ENCODE measurements around the gene TMEM129.
"Not testable (repeated sequence)": the region's sequence is repeated elsewhere in the genome, so short reads cannot be mapped to it uniquely, and the experiment has no call there.

Gene TMEM129

GRCh38 chr4:1682860-1683259 lies 38.3 kb downstream of the TMEM129 start:
- TF ChIP-seq CTCF (IDR thresholded peaks at IDR 0.05; ENCODE audit: low read depth, low read length) = no peak
- H3K4me3 ChIP-seq (ENCODE audit: low read depth, low read length) = peak overlapping the region; percentile 61

- H3K4me3 ChIP-seq (ENCODE audit: low read depth, low read length) = no peak overlapping the region
- TF ChIP-seq CTCF (IDR thresholded peaks at IDR 0.05; ENCODE audit: low read depth, low read length) = no peak
Observed at GRCh38 chr4:1678244-1678643, 42.9 kb downstream of the TMEM129 start.

GRCh38 chr4:1676605-1677525 lies 44.3 kb downstream of the TMEM129 start:
- no peak for TF ChIP-seq CTCF (IDR thresholded peaks at IDR 0.05; ENCODE audit: low read depth, low read length)
- H3K4me3 ChIP-seq (ENCODE audit: low read depth, low read length) = no peak overlapping the region

- TF ChIP-seq CTCF (IDR thresholded peaks at IDR 0.05; ENCODE audit: low read depth, low read length) = no peak
Observed at GRCh38 chr4:1675802-1676137, 45.4 kb downstream of the TMEM129 start.

GRCh38 chr4:1675136-1675801 lies 45.9 kb downstream of the TMEM129 start:
- H3K4me3 ChIP-seq (ENCODE audit: low read depth, low read length) = no peak overlapping the region
- no peak for TF ChIP-seq CTCF (IDR thresholded peaks at IDR 0.05; ENCODE audit: low read depth, low read length)

More at GRCh38 chr4:1675802-1676137, 45.4 kb downstream of the TMEM129 start:
- H3K4me3 ChIP-seq (ENCODE audit: low read depth, low read length) = no peak overlapping the region

GRCh38 chr4:1674682-1675081 lies 46.4 kb downstream of the TMEM129 start:
- no peak for TF ChIP-seq CTCF (IDR thresholded peaks at IDR 0.05; ENCODE audit: low read depth, low read length)
- no peak overlapping the region for H3K4me3 ChIP-seq (ENCODE audit: low read depth, low read length)

- no peak overlapping the region for H3K4me3 ChIP-seq (ENCODE audit: low read depth, low read length)
- no peak for TF ChIP-seq CTCF (IDR thresholded peaks at IDR 0.05; ENCODE audit: low read depth, low read length)
Observed at GRCh38 chr4:1673671-1674070, 47.5 kb downstream of the TMEM129 start.

GRCh38 chr4:1671011-1671410 lies 50.1 kb downstream of the TMEM129 start:
- not testable (repeated sequence) for H3K4me3 ChIP-seq (ENCODE audit: low read depth, low read length)

Measured in WI38 (cell line).